GF-D8 (cell line): ENCODE data around the gene ZBTB14.

ENCODE experiments used
- DNase-seq: peaks from one replicate; lab custom pipeline; 2025; lab: John Stamatoyannopoulos, UW

Gene ZBTB14, protein sequence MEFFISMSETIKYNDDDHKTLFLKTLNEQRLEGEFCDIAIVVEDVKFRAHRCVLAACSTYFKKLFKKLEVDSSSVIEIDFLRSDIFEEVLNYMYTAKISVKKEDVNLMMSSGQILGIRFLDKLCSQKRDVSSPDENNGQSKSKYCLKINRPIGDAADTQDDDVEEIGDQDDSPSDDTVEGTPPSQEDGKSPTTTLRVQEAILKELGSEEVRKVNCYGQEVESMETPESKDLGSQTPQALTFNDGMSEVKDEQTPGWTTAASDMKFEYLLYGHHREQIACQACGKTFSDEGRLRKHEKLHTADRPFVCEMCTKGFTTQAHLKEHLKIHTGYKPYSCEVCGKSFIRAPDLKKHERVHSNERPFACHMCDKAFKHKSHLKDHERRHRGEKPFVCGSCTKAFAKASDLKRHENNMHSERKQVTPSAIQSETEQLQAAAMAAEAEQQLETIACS

DNA sequence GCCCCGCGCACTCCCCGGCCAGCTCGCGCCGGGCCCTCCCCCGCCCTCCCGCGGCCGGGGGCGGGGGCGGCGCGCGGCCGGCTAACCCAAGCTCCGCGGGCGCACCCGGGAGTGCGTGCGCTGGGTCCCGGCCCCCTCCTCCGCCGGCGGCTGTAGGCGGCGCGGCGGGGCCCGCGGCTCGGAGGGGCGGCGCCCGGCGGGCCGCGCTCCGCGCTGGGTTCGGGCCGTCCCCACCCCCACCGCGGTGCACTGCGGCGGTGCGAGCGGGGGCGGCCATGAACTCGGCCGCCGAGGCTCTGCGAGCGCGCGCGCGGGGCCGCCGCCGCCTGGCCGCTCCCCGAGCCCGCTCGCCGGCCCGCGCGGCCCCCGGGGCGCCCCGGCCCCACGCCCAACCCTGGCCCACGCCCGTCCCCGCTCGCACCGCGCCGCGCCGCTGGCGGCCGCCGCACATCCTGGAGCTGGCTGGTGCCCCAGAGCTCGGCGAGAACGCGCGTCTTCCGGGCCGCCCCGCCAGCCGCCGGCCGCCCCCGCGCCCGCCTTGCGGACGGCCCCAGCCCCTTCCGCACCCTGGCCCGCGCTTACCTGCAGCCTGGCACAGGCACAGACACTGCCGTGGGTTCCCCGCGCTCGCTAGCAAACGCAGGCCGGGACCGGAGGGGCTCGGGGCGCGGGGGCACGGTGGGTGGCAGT lies at the start of gene ZBTB14:
Gene ZBTB14 (minus strand): TSS at position 496 of the 690 bp plus-strand sequence. CDS start 2,480 bp downstream, outside the sequence.
- DNase-seq: peak; percentile 57

DNA sequence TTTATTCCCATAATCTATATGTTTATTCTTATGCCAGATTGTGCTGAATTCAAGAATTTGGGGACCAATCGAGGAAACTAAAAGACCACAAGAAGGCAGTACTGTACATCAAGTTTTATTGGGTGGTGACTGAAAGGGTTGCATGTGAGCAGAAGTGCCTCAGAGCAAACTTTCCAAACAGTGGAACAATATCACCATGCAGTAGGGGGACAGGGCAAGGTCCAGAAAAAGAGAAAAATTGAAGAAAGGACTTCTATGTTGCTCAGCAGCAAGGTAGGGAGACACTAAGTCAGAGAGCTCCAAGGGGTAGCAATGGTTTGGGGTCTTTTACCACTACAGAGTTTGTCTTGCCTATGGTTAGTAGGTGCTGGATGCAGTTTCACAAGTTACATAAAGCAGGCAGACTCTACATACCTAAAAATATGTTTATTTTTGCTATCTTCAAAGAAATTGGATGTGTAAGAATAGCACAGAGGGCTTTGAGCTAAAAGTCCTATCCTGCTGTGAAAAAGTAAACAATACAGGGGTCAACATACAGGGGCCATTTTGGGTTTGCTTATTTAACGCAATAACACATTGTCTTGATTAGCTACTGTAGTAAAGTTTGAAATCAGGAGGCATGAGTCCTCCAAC lies 43.8 kb upstream of the ZBTB14 start:
- no peak for DNase-seq

DNA sequence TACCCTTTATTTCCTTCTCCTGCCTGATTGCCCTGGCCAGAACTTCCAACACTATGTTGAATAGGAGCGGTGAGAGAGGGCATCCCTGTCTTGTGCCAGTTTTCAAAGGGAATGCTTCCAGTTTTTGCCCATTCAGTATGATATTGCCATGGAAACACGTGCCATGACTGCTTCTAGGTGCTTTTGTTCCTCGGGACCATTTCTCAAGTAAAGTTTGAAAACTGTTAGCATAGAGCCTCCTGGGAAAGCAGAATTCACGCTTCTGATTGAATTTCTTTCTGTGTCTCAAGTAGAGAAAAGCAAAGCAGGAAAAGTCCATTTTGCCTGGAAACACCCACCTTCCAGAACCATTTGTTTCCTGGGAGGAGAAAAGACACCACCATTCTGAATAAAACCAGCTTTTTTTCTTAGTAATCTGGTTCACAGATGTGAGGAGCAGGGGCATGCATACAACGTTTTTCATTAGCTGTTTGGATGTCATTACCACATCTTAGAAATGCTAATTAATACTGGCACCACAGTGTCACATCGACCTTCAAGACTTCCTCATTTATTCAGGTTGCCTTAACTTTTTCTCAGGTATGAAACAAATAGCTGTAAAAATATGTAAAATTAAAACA lies 39.0 kb upstream of the ZBTB14 start:
- DNase-seq: no peak

DNA sequence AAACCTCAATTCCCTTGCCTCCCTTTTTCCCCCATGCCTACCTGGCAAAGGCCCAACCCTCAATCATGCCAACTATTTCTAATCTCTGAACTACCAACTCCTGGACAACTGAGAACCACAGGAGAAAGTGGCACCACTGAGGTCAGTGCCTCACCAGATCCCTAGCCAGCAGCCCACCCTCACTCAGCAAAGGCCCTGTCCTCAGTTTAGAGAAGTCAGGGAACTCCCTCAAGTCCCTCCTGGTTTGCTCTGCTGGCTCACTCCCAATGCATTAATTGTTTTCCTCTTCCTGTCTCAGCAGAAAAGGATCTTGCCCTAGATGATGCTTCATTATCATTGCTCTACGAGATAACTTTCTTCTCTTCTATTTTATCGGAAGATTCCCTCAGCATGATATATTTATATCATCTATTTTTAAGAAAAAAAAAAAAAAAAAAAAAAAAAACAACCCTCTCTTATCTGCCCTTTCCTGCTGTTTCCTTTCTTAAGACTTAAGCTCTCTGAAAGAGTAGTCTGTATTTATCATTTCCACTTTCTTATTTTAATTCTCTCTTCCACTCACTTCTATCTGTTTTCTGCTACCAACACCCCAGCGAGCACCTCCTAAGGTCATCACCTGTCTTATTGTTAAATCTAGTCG lies 22.7 kb upstream of the ZBTB14 start:
- DNase-seq: no peak

DNA sequence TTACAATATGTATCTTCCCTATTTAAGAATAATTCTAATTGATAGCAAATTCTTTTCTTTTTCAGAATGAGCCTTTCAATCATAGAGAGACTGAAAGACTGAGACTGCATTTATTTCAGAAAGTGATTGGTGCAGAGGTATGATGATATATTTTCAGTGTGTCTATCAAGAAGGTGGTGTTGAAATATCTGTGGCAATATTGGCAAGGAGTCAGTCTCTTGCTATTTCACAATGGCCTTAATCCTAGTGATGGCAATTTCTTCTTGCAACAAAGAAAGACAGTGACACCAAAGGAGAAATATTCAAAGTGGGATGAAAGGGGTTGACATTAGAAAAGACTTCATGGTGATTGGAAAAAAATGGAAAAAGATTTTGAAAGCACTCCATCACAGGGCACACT lies 21.7 kb upstream of the ZBTB14 start:
- no peak for DNase-seq

DNA sequence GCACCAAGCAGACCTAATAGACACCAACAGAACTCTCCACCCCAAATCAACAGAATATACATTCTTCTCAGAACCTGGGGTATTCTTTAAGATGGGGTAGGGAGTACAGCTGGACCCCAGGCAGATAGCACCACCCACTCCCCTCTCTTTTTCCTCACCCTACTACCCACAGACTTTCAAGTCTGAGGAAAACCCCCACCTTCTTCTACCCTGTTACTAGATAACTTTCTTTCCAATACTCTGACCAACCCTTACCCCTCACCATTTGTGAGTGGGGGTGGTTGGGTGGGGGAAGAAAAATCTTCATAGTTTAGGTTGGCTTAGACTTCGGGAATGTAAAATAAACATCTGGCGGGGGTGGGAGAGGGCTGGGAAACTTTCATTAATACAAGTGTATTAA lies 20.3 kb upstream of the ZBTB14 start:
- no peak for DNase-seq

DNA sequence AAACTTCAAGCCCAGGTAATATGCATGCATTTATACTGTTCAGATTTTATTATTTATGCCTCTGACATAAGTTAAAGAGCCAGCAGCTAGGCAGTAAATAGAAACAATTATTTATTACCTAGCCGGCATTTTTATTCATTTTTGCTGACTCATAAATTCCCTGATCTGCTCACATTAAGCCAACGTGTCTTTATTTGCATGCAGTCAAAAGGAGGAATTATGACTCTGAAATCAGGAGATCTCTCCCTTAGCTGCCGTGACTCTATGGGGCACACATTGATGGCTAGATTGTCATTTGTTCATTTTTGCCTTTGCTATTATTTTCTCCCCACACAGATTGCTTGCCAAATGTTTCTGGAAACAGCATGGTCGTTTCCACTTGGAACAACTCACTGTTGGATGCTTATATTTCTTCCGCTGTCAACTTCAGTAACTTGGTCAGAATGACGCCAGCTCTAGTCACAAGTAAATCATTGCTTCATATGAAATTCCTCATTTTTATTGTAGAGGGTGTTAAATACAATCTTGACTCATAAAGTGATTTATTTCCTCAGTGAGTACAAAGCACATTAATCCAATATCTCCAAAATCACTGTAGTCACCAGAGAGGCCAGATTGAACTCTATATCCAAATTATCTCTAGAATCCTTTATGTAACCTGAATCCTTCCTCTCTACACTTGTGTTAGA lies 15.9 kb upstream of the ZBTB14 start:
- no peak for DNase-seq

DNA sequence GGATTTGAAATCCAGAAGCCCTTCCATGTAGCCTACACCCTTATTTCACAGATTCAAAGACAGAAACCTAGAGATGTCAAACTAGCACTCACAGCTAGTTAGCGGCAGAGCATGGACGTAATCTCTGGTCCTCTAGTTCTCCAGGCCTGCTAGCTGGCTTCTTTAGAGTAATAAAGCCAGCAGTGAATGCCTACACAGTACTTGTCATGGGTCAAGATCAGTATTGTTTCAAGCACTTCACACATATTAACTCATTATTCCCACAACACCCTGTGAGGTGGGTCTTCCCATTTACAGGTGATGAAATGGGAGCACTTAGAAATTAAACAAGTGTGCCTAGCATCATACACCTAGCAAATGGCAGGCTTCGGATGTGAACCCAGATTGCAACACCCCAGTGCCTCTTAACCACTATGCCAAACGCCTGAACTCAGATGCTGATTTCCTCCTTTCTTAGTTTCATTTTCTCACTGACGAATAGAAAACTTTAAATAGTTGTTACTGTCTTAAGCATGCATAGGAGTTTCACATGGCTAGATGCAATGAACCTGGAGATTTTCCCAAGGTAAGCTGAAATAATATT lies 14.5 kb upstream of the ZBTB14 start:
- DNase-seq: peak; percentile 22

DNA sequence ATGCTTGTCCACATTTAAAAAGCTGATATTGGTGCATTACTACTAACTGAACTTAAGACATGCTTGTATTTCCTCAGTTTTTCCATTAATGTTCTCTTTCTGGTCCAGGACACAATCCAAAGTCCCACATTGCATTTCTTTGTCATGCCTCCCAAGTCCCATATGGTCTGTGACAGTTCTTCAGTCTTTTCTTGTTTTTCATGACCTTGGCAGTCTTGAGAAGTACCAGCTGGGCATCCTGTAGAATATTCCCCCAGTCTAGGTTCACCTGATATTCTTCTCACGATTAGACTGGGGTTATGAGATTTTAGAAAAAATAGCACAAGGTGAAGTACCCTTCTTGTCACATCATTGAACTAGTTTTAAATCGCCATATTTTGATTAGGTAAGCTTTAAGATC lies 10.3 kb upstream of the ZBTB14 start:
- no peak for DNase-seq

DNA sequence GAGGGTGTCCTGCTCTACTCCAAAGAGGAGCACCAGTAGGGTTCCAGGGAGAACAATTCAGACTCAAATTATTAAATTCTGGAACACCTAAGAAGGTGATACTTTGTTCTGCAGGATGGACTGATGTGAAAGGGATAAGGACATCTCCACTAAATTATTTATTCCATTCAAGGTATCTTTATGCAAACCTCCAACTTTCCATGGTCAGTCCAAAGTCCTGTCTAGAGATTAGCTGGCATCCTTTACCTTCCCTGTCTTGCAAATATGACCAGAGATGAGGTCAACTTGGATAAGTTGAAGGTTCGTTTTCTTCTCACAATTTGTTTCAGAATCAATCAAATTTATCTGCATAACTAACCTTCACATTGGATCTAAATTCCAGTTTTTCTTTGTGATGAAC lies 8.7 kb upstream of the ZBTB14 start:
- no peak for DNase-seq

DNA sequence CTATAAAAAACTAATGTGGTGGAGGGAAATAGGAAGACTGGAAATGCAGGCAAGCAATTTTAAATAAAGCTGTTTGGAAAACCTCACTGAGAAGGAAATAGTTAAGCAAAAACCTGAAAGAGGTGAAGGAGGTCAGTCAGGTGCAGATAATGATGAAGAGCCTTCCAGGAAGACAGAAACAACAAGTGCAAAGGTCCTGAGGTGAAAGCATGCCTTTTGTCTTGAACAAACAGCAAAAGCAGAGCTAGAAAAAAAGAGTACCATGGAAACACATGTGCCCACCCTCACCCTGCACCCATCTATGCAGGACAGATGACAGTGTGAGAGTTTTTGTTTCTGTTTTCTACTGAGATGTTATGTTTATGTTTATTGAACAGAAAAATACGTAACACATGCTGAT lies 8.1 kb upstream of the ZBTB14 start:
- no peak for DNase-seq

DNA sequence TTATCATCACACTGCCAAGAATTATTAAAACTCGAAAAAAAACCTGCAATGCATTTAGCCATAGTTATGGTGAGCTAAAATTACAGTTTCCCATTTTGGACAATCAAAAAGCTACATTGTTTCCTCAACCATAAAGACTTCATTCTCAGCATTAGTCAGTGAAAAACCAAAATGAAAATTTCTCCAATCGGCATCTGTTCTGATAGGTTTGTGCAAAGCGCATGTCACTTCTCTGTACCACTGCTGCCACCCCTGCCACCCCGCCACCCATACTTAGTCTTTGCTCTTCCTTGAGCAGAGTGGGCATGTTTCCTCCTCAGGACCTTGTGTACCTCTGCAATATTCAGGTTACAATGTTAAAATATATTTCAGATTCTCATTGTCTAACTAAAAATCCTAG lies 7.1 kb upstream of the ZBTB14 start:
- DNase-seq: no peak

DNA sequence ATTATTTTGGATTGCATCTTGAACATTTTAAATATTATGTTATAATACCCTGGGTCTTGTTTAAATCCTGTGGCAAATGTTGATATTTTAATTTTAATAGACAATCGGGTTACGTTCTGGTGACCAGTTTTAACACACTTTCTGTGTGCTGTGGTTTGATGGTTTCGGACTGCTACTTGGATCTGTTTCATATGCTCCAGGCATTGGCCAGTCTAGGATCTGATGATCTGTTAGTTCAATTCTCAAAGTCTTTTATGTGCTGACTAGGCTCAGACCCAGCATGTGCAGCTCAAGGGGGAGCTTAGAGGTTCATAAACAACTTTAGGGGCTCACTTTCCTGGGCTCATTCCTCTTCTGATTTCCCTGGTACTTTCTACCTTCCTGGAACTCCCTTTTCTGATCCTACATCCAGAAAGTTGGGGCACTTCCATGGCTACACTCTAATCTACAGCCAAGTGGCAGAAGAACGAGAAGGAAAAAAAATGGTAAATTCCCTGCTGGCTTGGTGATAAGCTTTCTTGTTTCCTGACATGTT lies 5.0 kb upstream of the ZBTB14 start:
- no peak for DNase-seq

DNA sequence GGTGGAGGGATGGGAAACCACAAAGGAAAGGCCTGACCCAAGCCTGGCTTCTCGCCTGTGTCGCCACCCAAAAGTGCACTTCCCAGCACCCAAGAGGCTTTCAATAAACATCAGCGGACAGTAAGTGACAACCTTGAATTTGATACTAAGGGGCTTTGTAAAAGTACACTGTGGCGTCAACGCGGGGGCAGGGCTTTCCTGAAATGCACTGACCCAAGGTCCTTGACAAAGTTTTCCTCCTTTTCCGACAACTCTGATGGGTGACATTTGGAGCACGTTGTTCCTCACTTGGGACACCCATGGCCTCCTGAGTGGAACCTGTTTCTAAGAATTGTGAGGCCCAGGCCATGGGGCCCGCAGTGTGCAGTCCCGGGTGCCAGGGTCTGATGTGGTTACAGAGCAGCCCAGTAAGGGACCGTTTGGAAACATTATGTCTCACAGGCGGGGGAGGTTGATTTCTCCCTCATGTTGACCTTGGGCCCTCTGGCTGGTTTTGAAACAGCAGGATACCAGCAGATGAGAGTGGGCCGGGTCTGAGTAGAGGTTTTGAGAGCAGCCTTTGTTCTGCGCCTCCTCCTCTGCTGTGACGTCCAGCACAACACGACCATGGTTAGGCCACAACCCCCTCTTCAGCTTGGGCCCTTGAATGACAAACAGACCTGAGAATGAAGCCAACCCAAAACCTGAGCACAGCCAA lies 2.8 kb upstream of the ZBTB14 start:
- no peak for DNase-seq

DNA sequence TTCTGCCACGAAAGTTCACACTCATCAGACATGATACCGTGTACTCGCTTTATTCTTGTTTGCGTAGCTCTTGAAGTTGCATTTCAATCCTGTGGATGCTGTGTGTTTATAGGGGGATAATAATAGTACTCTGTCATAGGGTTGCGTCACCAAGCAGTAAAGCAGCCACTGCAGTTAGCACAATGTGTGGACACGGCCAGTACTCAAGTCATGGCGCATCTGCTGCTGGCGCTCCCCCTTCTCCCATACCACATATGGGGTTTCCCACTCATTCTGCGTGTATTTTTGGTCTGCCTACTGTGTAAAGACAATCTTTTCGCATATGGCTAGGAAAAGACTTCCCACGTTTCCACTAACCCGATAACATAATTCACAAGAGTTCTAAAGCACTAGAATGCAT lies 2.1 kb upstream of the ZBTB14 start:
- no peak for DNase-seq

DNA sequence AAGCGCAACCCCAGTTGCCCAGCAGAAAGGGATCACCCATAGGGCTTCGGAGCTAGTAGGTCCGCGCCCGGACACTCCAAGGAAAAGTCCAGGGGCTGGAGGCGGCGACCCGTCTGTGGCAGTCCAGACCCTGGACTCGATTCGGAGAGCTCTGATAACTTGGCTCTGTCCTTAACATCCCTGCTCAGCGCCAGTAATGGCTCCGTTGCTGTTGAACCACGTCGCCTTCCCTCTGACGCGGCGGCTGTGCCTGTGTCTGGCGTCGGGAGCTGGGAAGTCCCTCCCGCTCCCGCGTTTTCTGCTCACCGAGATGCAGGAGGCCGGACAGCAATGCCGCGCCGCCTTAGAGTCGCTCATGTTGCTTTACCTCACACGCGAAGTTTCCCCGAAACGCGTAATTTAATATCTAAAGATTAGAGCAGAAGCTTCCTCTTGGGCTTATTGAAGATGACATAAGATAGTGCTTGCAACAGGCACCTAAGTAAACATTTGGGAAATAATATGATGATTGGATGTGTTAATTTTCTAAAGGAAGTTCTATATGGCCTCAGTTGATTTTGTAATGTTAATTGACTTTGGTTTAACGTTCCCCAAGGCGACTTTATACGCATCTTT lies 1.3 kb upstream of the ZBTB14 start:
- DNase-seq: peak; percentile 61

DNA sequence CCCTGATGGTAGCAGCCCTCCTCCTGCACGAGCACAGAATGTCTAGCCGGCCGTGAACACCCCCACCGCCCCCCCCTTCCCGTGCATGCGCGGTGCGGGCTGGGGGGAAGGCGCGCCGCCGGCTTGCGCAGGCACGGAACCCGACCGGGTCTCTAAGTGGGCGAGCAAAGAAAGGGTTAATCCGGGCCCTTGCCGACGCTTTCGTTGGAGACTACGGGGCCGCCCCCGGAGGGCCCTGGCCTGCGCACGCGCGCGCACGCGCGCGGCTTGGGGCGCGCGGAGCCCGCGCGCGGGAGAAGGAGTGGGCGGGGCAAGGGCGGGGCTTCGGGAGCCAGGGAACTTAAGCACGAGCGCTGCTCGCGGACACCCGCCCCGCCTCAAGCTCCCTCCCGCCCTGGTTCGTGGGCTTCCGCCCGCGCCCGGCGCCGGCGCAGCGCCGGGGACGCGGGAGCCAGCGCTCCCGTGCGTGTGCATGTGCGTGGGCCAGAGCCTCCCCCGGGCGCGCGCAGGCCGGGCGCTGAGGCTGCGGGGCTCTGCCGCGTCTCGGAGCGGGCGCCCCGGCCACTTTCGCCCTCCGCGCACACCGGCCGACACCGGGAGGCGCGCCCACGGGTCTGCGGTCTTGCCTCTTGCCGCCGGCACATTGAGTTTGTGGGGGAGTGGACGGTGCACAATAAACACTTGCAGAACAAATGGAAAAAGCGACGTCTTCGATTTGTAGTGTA lies 617 bp upstream of the ZBTB14 start:
- DNase-seq: peak; percentile 90

DNA sequence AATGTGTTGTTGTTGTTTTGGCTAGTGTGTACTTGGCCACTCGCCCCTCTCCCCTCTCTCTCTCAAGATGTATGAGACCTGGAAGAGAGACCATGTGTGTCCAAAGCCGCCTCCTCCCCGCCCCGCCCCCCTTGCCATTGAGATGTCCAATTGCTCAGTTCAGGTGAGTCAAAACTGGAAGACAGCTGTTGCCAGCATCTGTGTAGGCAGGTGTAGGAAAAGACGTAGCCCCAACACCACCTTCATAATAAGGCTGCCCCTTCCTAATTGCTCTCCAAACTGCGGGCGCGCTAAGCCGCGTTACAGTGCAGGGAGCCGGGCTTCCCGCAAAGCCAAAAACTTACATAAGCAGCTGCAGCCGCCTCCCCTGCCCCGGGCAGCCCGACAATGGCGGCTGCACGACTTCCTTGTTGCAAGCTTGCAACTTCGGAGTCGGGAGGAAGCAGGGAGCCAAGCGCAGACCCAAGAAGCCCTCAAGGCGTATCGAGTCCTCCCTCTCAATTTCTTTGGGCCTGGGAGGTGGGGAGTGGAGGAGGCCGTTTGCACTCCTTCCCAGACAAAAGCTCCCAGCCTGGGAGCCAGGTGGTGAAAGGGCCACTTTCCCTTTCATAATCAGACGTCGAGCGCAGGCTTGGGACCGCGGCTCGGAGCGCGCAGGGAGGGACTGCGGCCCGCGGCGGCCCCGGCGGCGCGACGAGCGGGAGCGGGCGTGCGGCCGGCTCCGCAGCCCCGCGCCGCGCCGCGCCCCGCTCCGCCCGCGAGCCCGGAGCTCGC lies 882 bp downstream of the ZBTB14 start:
- DNase-seq: peak; percentile 75
